Hepatocyte (in vitro differentiated cells): ENCODE results near the gene SCP2. TPM values are rescaled to one million over a fixed set of nuclear protein-coding genes. Genes with fewer than 3 reads are reported as not detected.

Source experiments
- DNase-seq: peaks from one replicate; pipeline ENCODE4 v3.0.0-alpha.2; 2016; ENCODE audit warnings: low spot score
- H2AFZ ChIP-seq: fragments of 200-600 bp; sonication (generic); 2 replicates; pipeline ENCODE4 v1.6.0; 2016; ENCODE audit warnings: antibody characterized with exemption, mild to moderate bottlenecking
- H3K27ac ChIP-seq: fragments of 200-600 bp; sonication (generic); 2 replicates; pipeline ENCODE4 v1.5.1; 2016; ENCODE audit warnings: mild to moderate bottlenecking
- H3K27me3 ChIP-seq: fragments of 200-600 bp; sonication (generic); 2 replicates; pipeline ENCODE4 v1.6.1; 2016
- H3K36me3 ChIP-seq: fragments of 200-600 bp; sonication (generic); replicated peaks from 2 replicates; pipeline ENCODE4 v1.5.1; 2016; ENCODE audit warnings: low read depth; ENCODE audit not compliant: insufficient read depth
- H3K4me1 ChIP-seq: fragments of 200-600 bp; sonication (generic); 2 replicates; pipeline ENCODE4 v1.5.1; 2016; ENCODE audit warnings: mild to moderate bottlenecking, moderate library complexity; ENCODE audit not compliant: insufficient read depth
- H3K4me2 ChIP-seq: fragments of 200-600 bp; sonication (generic); 2 replicates; pipeline ENCODE4 v1.6.0; 2016
- H3K4me3 ChIP-seq: fragments of 200-600 bp; sonication (generic); 2 replicates; pipeline ENCODE4 v1.5.1; 2016; ENCODE audit warnings: mild to moderate bottlenecking
- H3K79me2 ChIP-seq: fragments of 200-600 bp; sonication (generic); 2 replicates; pipeline ENCODE4 v1.6.0; 2017; ENCODE audit warnings: mild to moderate bottlenecking
- H3K9me2 ChIP-seq: fragments of 200-600 bp; sonication (generic); replicated peaks from 2 replicates; pipeline ENCODE4 v1.6.0; 2017; ENCODE audit warnings: mild to moderate bottlenecking; ENCODE audit not compliant: insufficient read depth
- H3K9me3 ChIP-seq: fragments of 200-600 bp; sonication (generic); 2 replicates; pipeline ENCODE4 v1.5.1; 2016; ENCODE audit warnings: low read depth, mild to moderate bottlenecking
- H4K20me1 ChIP-seq: fragments of 200-600 bp; sonication (generic); 2 replicates; pipeline ENCODE4 v1.6.0; 2016; ENCODE audit warnings: mild to moderate bottlenecking; ENCODE audit not compliant: insufficient read depth, poor library complexity, severe bottlenecking
- EZH2 ChIP-seq: fragments of 200-600 bp; sonication (generic); IDR thresholded peaks from 2 replicates; pipeline ENCODE4 v1.6.1; 2016; ENCODE audit warnings: antibody characterized with exemption, mild to moderate bottlenecking, borderline replicate concordance
- EZH2phosphoT487 ChIP-seq: fragments of 200-600 bp; sonication (generic); IDR thresholded peaks from one replicate; pipeline ENCODE4 v1.6.1; 2018; ENCODE audit warnings: antibody characterized with exemption, mild to moderate bottlenecking, low read depth, moderate library complexity; ENCODE audit not compliant: unreplicated experiment, severe bottlenecking
- WGBS: methylation state at CpG from one replicate; pipeline ENCODE4 v1.1.6; 2016; ENCODE audit warnings: low lambda C conversion rate; ENCODE audit errors: missing lambda C conversion rate; 5-methylcytosine and 5-hydroxymethylcytosine counted together
- polyA plus RNA-seq: library from polyadenylated mRNA; unstranded; fragments of >200 nt; fragmentation: Nextera tagmentation; extraction: Ambion mirVana; gene quantifications from 2 replicates; pipeline ENCODE4 v1.2.1, GENCODE V29; 2016
- total RNA-seq: library from RNA; depleted of rRNA; stranded (reverse); fragments of >200 nt; gene quantifications from 2 replicates; pipeline ENCODE4 v1.2.3, GENCODE V29; 2014
- TF ChIP-seq, protein P1 (sequence below): fragments of 200-600 bp; sonication (generic); IDR thresholded peaks from 2 replicates; pipeline ENCODE4 v1.5.1; 2016; ENCODE audit warnings: antibody characterized with exemption, mild to moderate bottlenecking; ENCODE audit not compliant: poor library complexity

Gene SCP2
- total and polyA plus RNA-seq, 2 experiments from 2014 or later: 201 to 310 TPM

- no peaks in the 10 kb centered on the region for H3K79me2 ChIP-seq
- H3K36me3 ChIP-seq: no peaks in the 10 kb centered on the region
- no peaks in the 10 kb centered on the region for H3K9me2 ChIP-seq
- WGBS: 84% methylated on average over 13 of the region's 13 CpGs
- H4K20me1 ChIP-seq: no peaks in the 10 kb centered on the region
- no peak overlapping the region for H3K27ac ChIP-seq
- TF ChIP-seq EZH2: no peak
- TF ChIP-seq EZH2phosphoT487: no peak
- TF ChIP-seq, protein P1, sequence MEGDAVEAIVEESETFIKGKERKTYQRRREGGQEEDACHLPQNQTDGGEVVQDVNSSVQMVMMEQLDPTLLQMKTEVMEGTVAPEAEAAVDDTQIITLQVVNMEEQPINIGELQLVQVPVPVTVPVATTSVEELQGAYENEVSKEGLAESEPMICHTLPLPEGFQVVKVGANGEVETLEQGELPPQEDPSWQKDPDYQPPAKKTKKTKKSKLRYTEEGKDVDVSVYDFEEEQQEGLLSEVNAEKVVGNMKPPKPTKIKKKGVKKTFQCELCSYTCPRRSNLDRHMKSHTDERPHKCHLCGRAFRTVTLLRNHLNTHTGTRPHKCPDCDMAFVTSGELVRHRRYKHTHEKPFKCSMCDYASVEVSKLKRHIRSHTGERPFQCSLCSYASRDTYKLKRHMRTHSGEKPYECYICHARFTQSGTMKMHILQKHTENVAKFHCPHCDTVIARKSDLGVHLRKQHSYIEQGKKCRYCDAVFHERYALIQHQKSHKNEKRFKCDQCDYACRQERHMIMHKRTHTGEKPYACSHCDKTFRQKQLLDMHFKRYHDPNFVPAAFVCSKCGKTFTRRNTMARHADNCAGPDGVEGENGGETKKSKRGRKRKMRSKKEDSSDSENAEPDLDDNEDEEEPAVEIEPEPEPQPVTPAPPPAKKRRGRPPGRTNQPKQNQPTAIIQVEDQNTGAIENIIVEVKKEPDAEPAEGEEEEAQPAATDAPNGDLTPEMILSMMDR: no peak
- DNase-seq: no peak
- H3K4me1 ChIP-seq: no peaks in the 10 kb centered on the region
- H2AFZ ChIP-seq: no peak overlapping the region
- no peak overlapping the region for H3K4me2 ChIP-seq
- H3K9me3 ChIP-seq: no peaks in the 10 kb centered on the region
- no peaks in the 10 kb centered on the region for H3K27me3 ChIP-seq
- H3K4me3 ChIP-seq: no peak overlapping the region
Measured at GRCh38 chr1:53082826-53083455, 155.9 kb downstream of the SCP2 start.

- H2AFZ ChIP-seq: no peak overlapping the region
- H3K79me2 ChIP-seq: no peaks in the 10 kb centered on the region
- H4K20me1 ChIP-seq: no peaks in the 10 kb centered on the region
- no peak overlapping the region for H3K4me2 ChIP-seq
- H3K27ac ChIP-seq: no peak overlapping the region
- no peak for DNase-seq
- H3K9me2 ChIP-seq: no peaks in the 10 kb centered on the region
- WGBS: 88% methylated on average over 17 of the region's 17 CpGs
- no peak overlapping the region for H3K4me3 ChIP-seq
- TF ChIP-seq EZH2: no peak
- TF ChIP-seq EZH2phosphoT487: no peak
- TF ChIP-seq, protein P1: no peak
- no peaks in the 10 kb centered on the region for H3K9me3 ChIP-seq
- H3K27me3 ChIP-seq: no peaks in the 10 kb centered on the region
- H3K4me1 ChIP-seq: no peaks in the 10 kb centered on the region
- no peaks in the 10 kb centered on the region for H3K36me3 ChIP-seq
Measured at GRCh38 chr1:53083636-53084588, 156.8 kb downstream of the SCP2 start.

- Histone ChIP-seq H3K4me1 (peaks cover 6% of the 10 kb centered on the region), H3K27me3 (no peaks in the 10 kb centered on the region), H3K27ac (no peak overlapping the region), H3K4me2 (no peak overlapping the region), H3K36me3 (no peaks in the 10 kb centered on the region), H3K79me2 (no peaks in the 10 kb centered on the region), H3K9me2 (no peaks in the 10 kb centered on the region), H4K20me1 (no peaks in the 10 kb centered on the region), H2AFZ (no peak overlapping the region), H3K4me3 (no peak overlapping the region), H3K9me3 (no peaks in the 10 kb centered on the region)
- no peak for DNase-seq
- TF ChIP-seq EZH2phosphoT487 (no peak), EZH2 (no peak)
- TF ChIP-seq, protein P1: no peak
- WGBS: 92% methylated on average over 8 of the region's 8 CpGs
Measured at GRCh38 chr1:53084589-53084971, 157.5 kb downstream of the SCP2 start.
